Measurements from ENCODE around the gene GPR65. TPM values are rescaled to one million over a fixed set of nuclear protein-coding genes. Genes with fewer than 3 reads are reported as not detected.
A peak's percentile ranks its signal among the peaks of the same experiment; 100 is the strongest.

Gene GPR65, protein sequence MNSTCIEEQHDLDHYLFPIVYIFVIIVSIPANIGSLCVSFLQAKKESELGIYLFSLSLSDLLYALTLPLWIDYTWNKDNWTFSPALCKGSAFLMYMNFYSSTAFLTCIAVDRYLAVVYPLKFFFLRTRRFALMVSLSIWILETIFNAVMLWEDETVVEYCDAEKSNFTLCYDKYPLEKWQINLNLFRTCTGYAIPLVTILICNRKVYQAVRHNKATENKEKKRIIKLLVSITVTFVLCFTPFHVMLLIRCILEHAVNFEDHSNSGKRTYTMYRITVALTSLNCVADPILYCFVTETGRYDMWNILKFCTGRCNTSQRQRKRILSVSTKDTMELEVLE
- polyA plus RNA-seq (2011; rRNA removed) (0.03 TPM in 2 replicates), polyA plus RNA-seq (2017; fragmentation: RNase III; extraction: RNeasy Plus Mini Kit Qiagen cat#74134 plus additional on column Dnase treatment) (not detected in 3 replicates), polyA minus RNA-seq (2011; rRNA and poly(A)+ RNA removed) (not detected in 2 replicates)
- polyA plus RNA-seq (2012; cell fraction: cytosol; rRNA removed) = under 0.01 TPM in 1 of 2 replicates, not detected in the other
- not detected in 2 replicates for polyA plus RNA-seq (2012; cell fraction: nucleus; rRNA removed)

DNA sequence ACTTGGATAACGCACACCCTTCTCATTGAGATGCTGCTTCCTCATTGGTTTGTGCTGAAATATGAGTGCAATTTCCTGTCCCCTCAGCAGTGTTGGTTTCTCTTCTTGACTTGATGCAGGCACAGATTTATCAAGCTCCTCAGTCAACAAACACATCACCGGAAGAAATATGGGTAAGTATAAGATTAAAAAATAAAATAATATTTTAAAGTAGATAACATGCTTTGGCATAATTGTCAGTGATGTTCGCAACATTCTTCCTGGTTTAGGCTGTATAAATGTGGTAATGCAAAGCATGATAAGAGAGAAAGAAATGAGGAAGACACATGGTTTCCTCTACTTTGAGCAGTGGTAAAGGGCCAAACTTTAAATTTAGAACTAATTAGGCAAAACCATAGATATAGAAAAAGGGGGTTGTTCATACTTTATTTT lies at the start of gene GPR65:
Gene GPR65 (plus strand): TSS at position 86 of the 432 bp plus-strand sequence. CDS start 5,713 bp downstream, outside the sequence.
- DNase-seq (ENCODE audit: low read depth in 1 of 2, low spot score in 1 of 2) = no peak
- H3K4me1 ChIP-seq = no peaks in the 10 kb centered on the region
- H3K27ac ChIP-seq = no peak within 1 kb of the TSS
- ATAC-seq = no peak
- TF ChIP-seq HOXB5 (CRISPR knock-in tag; IDR thresholded peaks at IDR 0.05) = no peak
- no peak for TF ChIP-seq GATA3 (IDR thresholded peaks at IDR 0.05; ENCODE audit: borderline replicate concordance)
- TF ChIP-seq ZFP36 (IDR thresholded peaks at IDR 0.05; ENCODE audit: borderline replicate concordance, partially characterized antibody) = no peak
- TF ChIP-seq FOXS1 (CRISPR knock-in tag; IDR thresholded peaks at IDR 0.05) = no peak
- no peak for TF ChIP-seq HOXB13 (CRISPR knock-in tag; IDR thresholded peaks at IDR 0.05; ENCODE audit: low read depth)
- TF ChIP-seq BHLHE40 (IDR thresholded peaks at IDR 0.05; ENCODE audit: low read depth, low read length) = no peak
- TF ChIP-seq POLR2AphosphoS2 (conservative IDR thresholded peaks at IDR 0.05; ENCODE audit: low read length) = no peak
- TF ChIP-seq KDM1A (IDR thresholded peaks at IDR 0.05; ENCODE audit: low read depth) = no peak
- no peak for TF ChIP-seq MYC (IDR thresholded peaks at IDR 0.05; ENCODE audit: borderline replicate concordance, low read length)
- TF ChIP-seq, protein P1, sequence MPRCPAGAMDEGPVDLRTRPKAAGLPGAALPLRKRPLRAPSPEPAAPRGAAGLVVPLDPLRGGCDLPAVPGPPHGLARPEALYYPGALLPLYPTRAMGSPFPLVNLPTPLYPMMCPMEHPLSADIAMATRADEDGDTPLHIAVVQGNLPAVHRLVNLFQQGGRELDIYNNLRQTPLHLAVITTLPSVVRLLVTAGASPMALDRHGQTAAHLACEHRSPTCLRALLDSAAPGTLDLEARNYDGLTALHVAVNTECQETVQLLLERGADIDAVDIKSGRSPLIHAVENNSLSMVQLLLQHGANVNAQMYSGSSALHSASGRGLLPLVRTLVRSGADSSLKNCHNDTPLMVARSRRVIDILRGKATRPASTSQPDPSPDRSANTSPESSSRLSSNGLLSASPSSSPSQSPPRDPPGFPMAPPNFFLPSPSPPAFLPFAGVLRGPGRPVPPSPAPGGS (IDR thresholded peaks at IDR 0.05) = no peak
- TF ChIP-seq, protein P2, sequence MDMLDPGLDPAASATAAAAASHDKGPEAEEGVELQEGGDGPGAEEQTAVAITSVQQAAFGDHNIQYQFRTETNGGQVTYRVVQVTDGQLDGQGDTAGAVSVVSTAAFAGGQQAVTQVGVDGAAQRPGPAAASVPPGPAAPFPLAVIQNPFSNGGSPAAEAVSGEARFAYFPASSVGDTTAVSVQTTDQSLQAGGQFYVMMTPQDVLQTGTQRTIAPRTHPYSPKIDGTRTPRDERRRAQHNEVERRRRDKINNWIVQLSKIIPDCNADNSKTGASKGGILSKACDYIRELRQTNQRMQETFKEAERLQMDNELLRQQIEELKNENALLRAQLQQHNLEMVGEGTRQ (IDR thresholded peaks at IDR 0.05) = no peak
- TF ChIP-seq HEYL (CRISPR knock-in tag; IDR thresholded peaks at IDR 0.05) = no peak
- TF ChIP-seq MAZ (IDR thresholded peaks at IDR 0.05; ENCODE audit: borderline replicate concordance, low read depth, low read length) = no peak
- no peak for TF ChIP-seq RFX5 (IDR thresholded peaks at IDR 0.05)
- TF ChIP-seq CHD2 (IDR thresholded peaks at IDR 0.05; ENCODE audit: low read length, partially characterized antibody) = no peak
- TF ChIP-seq, protein P3, sequence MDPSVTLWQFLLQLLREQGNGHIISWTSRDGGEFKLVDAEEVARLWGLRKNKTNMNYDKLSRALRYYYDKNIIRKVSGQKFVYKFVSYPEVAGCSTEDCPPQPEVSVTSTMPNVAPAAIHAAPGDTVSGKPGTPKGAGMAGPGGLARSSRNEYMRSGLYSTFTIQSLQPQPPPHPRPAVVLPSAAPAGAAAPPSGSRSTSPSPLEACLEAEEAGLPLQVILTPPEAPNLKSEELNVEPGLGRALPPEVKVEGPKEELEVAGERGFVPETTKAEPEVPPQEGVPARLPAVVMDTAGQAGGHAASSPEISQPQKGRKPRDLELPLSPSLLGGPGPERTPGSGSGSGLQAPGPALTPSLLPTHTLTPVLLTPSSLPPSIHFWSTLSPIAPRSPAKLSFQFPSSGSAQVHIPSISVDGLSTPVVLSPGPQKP (IDR thresholded peaks at IDR 0.05; ENCODE audit: low read depth, low read length) = no peak
- TF ChIP-seq FOSL2 (IDR thresholded peaks at IDR 0.05) = no peak
- TF ChIP-seq FOSL2 (CRISPR knock-in tag; IDR thresholded peaks at IDR 0.05) = no peak
- no peaks in the 10 kb centered on the region for H3K9me3 ChIP-seq
- H3K4me2 ChIP-seq = no peak within 1 kb of the TSS
- POLR2A ChIA-PET = no interaction called here
- WGBS (ENCODE audit: missing lambda C conversion rate) = 70% methylated on average over 3 of the region's 3 CpGs
- no peak within 1 kb of the TSS for H3K4me3 ChIP-seq
- peak; percentile 43 for FAIRE-seq
- CTCF ChIA-PET = no interaction called here

DNA sequence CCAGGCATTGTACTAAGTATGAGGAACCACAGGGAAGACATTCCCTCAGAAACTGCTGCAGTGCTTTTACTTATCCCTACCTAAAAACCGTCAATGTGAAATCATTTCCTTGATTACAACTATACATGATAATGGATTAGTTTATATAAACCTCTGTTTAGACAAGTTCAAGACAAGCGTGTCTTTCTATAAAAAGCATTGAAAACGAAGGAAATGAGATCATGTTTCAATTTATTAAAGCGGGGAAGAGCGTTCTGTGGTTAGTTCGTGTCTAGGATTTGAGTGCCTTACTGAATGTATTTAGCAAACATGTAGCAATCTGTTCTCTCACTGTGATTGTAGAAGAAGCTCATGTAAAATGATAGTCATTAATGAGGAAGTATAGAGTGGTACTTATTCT lies 49.4 kb upstream of the GPR65 start:
- Histone ChIP-seq H3K4me2 (no peak overlapping the region), H3K4me3 (no peak overlapping the region), H3K9me3 (no peaks in the 10 kb centered on the region), H3K27ac (no peak overlapping the region), H3K4me1 (no peaks in the 10 kb centered on the region)
- DNase-seq (ENCODE audit: low read depth in 1 of 2, low spot score in 1 of 2) (no peak), ATAC-seq (no peak), FAIRE-seq (no peak)
- CTCF ChIA-PET = interaction anchor here (1.2 to 2.1 kb wide), 2 partner anchors 10 to 11 kb away, joined by 3 to 8 read pairs; no protein-coding TSS in a partner anchor
- POLR2A ChIA-PET = no interaction called here
- WGBS (ENCODE audit: missing lambda C conversion rate) = 75% methylated on average over 6 of the region's 6 CpGs
- no peak for TF ChIP-seq HOXA7 (CRISPR knock-in tag; IDR thresholded peaks at IDR 0.05)
- no peak for TF ChIP-seq TFCP2L1 (CRISPR knock-in tag; IDR thresholded peaks at IDR 0.05)
- no peak for TF ChIP-seq CHD4 (IDR thresholded peaks at IDR 0.05; ENCODE audit: borderline replicate concordance)
